ENCODE measurements around the gene TCF4. TPM values are rescaled to one million over a fixed set of nuclear protein-coding genes. Genes with fewer than 3 reads are reported as not detected.

TCF4 gene
- total and polyA plus RNA-seq, 2 of the 13 experiments (the other 11 are each of a cell fraction or from before 2014, with no cell fraction given): not detected

DNA sequence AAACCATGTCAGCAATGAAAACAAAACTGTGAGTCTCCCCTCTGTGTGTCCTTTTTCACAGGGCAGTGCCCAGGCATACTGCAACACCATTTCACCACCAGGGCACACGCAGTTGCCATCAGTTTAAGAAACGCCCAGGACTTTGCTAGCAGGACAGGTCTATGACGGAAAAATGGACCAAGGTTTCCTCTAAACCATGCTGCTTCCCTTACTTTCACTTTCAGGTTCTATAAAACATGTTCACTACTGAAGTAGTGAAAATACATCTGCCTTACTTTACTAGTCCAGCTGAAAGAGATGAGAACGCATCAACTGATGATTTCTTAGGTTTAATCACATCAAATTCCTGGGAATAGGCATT is 110.5 kb downstream of the TCF4 start:
- peak overlapping the region in 2 of 3 experiments; percentile 18 to 29; a peak in 2 of 6 replicates for H3K4me3 ChIP-seq (replicated peaks in 1 of 3; ENCODE audit: insufficient read depth in 1 of 3, low read depth in 2 of 3, low read length in 3 of 3)
- no peaks in the 10 kb centered on the region for H4K20me1 ChIP-seq (ENCODE audit: insufficient read depth, low read length)
- DNase-seq (ENCODE audit: low spot score) (no peak), FAIRE-seq (no peak), ATAC-seq (peak; percentile 76)
- H3K4me1 ChIP-seq (ENCODE audit: insufficient read depth, low read length): no peaks in the 10 kb centered on the region
- 2% methylated on average over 4 of the region's 4 CpGs for WGBS (ENCODE audit: low lambda C conversion rate)
- no peaks in the 10 kb centered on the region for H3K36me3 ChIP-seq (replicated peaks in 1 of 2; ENCODE audit: control insufficient read depth in 1 of 2, insufficient read depth in 2 of 2, low read length in 2 of 2)
- in situ Hi-C loops (cut with HindIII; ENCODE audit: extremely low pct_ligation_motif_present, low pct_unique_long_range_greater_than_20kb): no loop called here
- CTCF ChIA-PET (ENCODE audit: low intra/inter-chr PET ratio, low total read pairs): no interaction called here
- H3K27ac ChIP-seq (ENCODE audit: extremely low read length, insufficient read depth, low read length): no peak overlapping the region
- H3K79me2 ChIP-seq (ENCODE audit: insufficient read depth, low read length): no peaks in the 10 kb centered on the region
- peak overlapping the region; percentile 54 for H2AFZ ChIP-seq (ENCODE audit: low read length)
- no peak overlapping the region for H3K9ac ChIP-seq (ENCODE audit: insufficient read depth, low read depth, low read length)
- H3K27me3 ChIP-seq (ENCODE audit: control insufficient read depth in 1 of 2, insufficient read depth in 2 of 2, low read length in 2 of 2): no peaks in the 10 kb centered on the region; a peak in 1 of 5 replicates
- H3K9me3 ChIP-seq (ENCODE audit: low read length): no peaks in the 10 kb centered on the region
- BruUV-seq (replicated peaks): no TSS peak
- TF ChIP-seq, protein P1, sequence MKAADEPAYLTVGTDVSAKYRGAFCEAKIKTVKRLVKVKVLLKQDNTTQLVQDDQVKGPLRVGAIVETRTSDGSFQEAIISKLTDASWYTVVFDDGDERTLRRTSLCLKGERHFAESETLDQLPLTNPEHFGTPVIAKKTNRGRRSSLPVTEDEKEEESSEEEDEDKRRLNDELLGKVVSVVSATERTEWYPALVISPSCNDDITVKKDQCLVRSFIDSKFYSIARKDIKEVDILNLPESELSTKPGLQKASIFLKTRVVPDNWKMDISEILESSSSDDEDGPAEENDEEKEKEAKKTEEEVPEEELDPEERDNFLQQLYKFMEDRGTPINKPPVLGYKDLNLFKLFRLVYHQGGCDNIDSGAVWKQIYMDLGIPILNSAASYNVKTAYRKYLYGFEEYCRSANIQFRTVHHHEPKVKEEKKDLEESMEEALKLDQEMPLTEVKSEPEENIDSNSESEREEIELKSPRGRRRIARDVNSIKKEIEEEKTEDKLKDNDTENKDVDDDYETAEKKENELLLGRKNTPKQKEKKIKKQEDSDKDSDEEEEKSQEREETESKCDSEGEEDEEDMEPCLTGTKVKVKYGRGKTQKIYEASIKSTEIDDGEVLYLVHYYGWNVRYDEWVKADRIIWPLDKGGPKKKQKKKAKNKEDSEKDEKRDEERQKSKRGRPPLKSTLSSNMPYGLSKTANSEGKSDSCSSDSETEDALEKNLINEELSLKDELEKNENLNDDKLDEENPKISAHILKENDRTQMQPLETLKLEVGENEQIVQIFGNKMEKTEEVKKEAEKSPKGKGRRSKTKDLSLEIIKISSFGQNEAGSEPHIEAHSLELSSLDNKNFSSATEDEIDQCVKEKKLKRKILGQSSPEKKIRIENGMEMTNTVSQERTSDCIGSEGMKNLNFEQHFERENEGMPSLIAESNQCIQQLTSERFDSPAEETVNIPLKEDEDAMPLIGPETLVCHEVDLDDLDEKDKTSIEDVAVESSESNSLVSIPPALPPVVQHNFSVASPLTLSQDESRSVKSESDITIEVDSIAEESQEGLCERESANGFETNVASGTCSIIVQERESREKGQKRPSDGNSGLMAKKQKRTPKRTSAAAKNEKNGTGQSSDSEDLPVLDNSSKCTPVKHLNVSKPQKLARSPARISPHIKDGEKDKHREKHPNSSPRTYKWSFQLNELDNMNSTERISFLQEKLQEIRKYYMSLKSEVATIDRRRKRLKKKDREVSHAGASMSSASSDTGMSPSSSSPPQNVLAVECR (CRISPR knock-in tag; IDR thresholded peaks at IDR 0.05; ENCODE audit: borderline replicate concordance): no peak
- TF ChIP-seq, protein P2, sequence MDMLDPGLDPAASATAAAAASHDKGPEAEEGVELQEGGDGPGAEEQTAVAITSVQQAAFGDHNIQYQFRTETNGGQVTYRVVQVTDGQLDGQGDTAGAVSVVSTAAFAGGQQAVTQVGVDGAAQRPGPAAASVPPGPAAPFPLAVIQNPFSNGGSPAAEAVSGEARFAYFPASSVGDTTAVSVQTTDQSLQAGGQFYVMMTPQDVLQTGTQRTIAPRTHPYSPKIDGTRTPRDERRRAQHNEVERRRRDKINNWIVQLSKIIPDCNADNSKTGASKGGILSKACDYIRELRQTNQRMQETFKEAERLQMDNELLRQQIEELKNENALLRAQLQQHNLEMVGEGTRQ (IDR thresholded peaks at IDR 0.05; ENCODE audit: low read depth, low read length): no peak
- TF ChIP-seq, protein P2 (CRISPR knock-in tag; IDR thresholded peaks at IDR 0.05; ENCODE audit: borderline replicate concordance): no peak
- TF ChIP-seq ZNF772 (CRISPR knock-in tag; IDR thresholded peaks at IDR 0.05): no peak
- no peak for TF ChIP-seq ZNF766 (CRISPR knock-in tag; IDR thresholded peaks at IDR 0.05; ENCODE audit: borderline replicate concordance)
- TF ChIP-seq ZNF543 (CRISPR knock-in tag; IDR thresholded peaks at IDR 0.05): no peak
- TF ChIP-seq SIN3B (IDR thresholded peaks at IDR 0.05; ENCODE audit: low read length): no peak
- TF ChIP-seq RFX5 (IDR thresholded peaks at IDR 0.05; ENCODE audit: low read depth, low read length): no peak
- TF ChIP-seq SMARCC2 (IDR thresholded peaks at IDR 0.05): no peak
- intact Hi-C loops (cut with micrococcal nuclease; ENCODE audit: unreplicated experiment): no loop called here
- POLR2A ChIA-PET: no interaction called here
- H3K4me2 ChIP-seq (ENCODE audit: low read depth, low read length): peak overlapping the region; percentile 58

Data from HepG2 (cell line).